Measurements from ENCODE around the gene PCDHGB4.

- no peak for TF ChIP-seq CTCF (IDR thresholded peaks at IDR 0.05; ENCODE audit: borderline replicate concordance, extremely low read depth, low read length, poor library complexity, severe bottlenecking)
- TF ChIP-seq EZH2 (IDR thresholded peaks at IDR 0.05; ENCODE audit: borderline replicate concordance, low read depth, low read length, severe bottlenecking), result no peak
Observed at GRCh38 chr5:141373673-141374317, 13.7 kb upstream of the PCDHGB4 start, which contains the start of gene PCDHGA6.

Measured in DND-41 (cell line).